ENCODE measurements around the gene SPTLC2. TPM values are rescaled to one million over a fixed set of nuclear protein-coding genes. Genes with fewer than 3 reads are reported as not detected.
"Not testable (repeated sequence)": the region's sequence is repeated elsewhere in the genome, so short reads cannot be mapped to it uniquely, and the experiment has no call there.

SPTLC2 gene
- total RNA-seq, 3 donors from 2014 or later (not counting 1 experiment from before 2014, with no cell fraction given) = 35.2 to 58.6 (median 50.4) TPM

DNA sequence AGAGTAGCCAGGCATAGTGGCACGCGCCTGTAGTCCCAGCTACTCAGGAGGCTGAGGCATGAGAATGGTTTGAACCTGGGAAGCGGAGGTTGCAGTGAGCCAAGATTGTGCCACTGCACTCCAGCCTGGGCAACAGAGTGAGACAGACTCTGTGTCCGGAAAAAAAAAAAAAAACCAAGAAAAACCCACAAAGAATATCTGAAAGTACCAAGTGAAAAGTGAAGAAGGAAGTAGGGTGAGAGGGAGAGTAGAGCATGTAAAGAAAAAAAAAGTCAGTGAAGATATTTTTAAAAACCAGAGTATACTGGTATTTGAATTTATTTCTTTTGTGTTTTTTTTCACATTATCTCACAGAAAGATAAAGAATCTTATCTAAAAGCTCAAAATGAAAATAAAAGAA is 74.5 kb downstream of the SPTLC2 start:
- DNase-seq (no peak), ATAC-seq (peak in 2 of 3 donors; percentile 26 to 50)
- no peaks in the 10 kb centered on the region for H3K9me3 ChIP-seq (ENCODE audit: control insufficient read depth, insufficient read depth, low read length)
- no peaks in the 10 kb centered on the region for H3K9me3 Mint-ChIP-seq
- H3K4me3 Mint-ChIP-seq = peak overlapping the region; percentile 59
- WGBS (ENCODE audit: insufficient coverage) = 72% methylated on average over 3 of the region's 4 CpGs
- intact Hi-C loops (cut with micrococcal nuclease) = no loop called here
- H3K4me3 ChIP-seq (ENCODE audit: low read length) = no peak overlapping the region
- no peaks in the 10 kb centered on the region for H3K27me3 ChIP-seq (ENCODE audit: control insufficient read depth, insufficient read depth, low read length)
- peaks cover 11% of the 10 kb centered on the region for H3K4me1 ChIP-seq (ENCODE audit: control insufficient read depth, insufficient read depth, low read length)
- no peaks in the 10 kb centered on the region for H3K27me3 Mint-ChIP-seq (ENCODE audit: low read depth in 2 of 2)
- TF ChIP-seq, protein P1, sequence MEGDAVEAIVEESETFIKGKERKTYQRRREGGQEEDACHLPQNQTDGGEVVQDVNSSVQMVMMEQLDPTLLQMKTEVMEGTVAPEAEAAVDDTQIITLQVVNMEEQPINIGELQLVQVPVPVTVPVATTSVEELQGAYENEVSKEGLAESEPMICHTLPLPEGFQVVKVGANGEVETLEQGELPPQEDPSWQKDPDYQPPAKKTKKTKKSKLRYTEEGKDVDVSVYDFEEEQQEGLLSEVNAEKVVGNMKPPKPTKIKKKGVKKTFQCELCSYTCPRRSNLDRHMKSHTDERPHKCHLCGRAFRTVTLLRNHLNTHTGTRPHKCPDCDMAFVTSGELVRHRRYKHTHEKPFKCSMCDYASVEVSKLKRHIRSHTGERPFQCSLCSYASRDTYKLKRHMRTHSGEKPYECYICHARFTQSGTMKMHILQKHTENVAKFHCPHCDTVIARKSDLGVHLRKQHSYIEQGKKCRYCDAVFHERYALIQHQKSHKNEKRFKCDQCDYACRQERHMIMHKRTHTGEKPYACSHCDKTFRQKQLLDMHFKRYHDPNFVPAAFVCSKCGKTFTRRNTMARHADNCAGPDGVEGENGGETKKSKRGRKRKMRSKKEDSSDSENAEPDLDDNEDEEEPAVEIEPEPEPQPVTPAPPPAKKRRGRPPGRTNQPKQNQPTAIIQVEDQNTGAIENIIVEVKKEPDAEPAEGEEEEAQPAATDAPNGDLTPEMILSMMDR (IDR thresholded peaks at IDR 0.05) = no peak
- peaks cover 6% of the 10 kb centered on the region for H3K36me3 Mint-ChIP-seq
- peak overlapping the region; percentile 45 to 69 for H3K27ac Mint-ChIP-seq
- peaks cover 5% of the 10 kb centered on the region for H3K36me3 ChIP-seq (ENCODE audit: control insufficient read depth, insufficient read depth, low read length)
- H3K4me1 Mint-ChIP-seq = peaks cover 17 to 28% of the 10 kb centered on the region in 2 donors
- H3K27ac ChIP-seq (ENCODE audit: low read length) = no peak overlapping the region

DNA sequence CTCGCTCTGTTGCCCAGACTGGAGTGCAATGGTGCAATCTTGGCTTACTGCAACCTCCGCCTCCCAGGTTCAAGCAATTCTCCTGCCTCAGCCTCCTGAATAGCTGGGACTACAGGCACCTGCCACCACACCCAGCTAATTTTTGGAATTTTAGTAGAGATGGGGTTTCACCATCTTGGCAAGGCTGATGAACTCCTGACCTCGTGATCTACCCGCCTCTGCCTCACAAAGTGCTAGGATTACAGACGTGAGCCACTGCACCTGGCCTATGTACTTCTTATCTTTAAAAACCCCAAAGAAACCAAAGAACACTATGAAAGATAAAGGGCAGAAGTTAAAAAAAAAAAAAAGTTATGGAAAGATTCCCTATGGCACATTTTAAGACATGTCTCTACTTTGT is 79.5 kb downstream of the SPTLC2 start:
- ATAC-seq; H3K27ac Mint-ChIP-seq; intact Hi-C loops (cut with micrococcal nuclease); H3K4me3 ChIP-seq (ENCODE audit: low read length); H3K27me3 Mint-ChIP-seq (ENCODE audit: low read depth in 2 of 2); H3K4me1 ChIP-seq (ENCODE audit: control insufficient read depth, insufficient read depth, low read length); H3K4me3 Mint-ChIP-seq; H3K27ac ChIP-seq (ENCODE audit: low read length); H3K9me3 Mint-ChIP-seq; H3K9me3 ChIP-seq (ENCODE audit: control insufficient read depth, insufficient read depth, low read length); H3K4me1 Mint-ChIP-seq; DNase-seq; H3K36me3 Mint-ChIP-seq; H3K27me3 ChIP-seq (ENCODE audit: control insufficient read depth, insufficient read depth, low read length): not testable (repeated sequence)
- peaks cover 12% of the 10 kb centered on the region for H3K36me3 ChIP-seq (ENCODE audit: control insufficient read depth, insufficient read depth, low read length)
- WGBS (ENCODE audit: insufficient coverage) = 88% methylated on average over 2 of the region's 5 CpGs

DNA sequence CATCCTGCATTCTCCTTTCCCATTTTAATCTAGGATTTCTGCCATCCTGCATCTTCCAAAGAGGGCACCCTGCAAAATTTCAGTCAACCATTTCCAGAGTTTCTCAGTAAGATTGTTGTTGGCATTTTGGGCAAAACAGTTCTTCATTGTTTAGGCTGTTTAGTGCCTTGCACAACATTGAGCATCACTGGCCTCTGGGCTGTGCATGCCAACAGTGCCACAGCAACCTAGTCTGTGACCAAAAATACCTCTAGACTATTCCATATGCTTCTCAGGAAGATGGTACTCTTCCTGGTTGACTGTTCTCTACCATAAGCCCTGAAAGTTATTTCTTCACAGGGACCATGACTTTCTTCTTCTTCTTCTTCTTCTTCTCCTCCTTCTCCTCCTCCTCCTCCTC is 85.4 kb downstream of the SPTLC2 start:
- intact Hi-C loops (cut with micrococcal nuclease) = no loop called here
- Histone ChIP-seq H3K36me3 (ENCODE audit: control insufficient read depth, insufficient read depth, low read length) (peaks cover 12% of the 10 kb centered on the region), H3K4me3 (ENCODE audit: low read length) (no peak overlapping the region), H3K4me1 (ENCODE audit: control insufficient read depth, insufficient read depth, low read length) (no peaks in the 10 kb centered on the region), H3K9me3 (ENCODE audit: control insufficient read depth, insufficient read depth, low read length) (no peaks in the 10 kb centered on the region), H3K27ac (ENCODE audit: low read length) (no peak overlapping the region), H3K27me3 (ENCODE audit: control insufficient read depth, insufficient read depth, low read length) (no peaks in the 10 kb centered on the region)
- Mint-ChIP-seq H3K9me3 (no peaks in the 10 kb centered on the region), H3K4me1 (peaks cover 11 to 13% of the 10 kb centered on the region in 2 donors), H3K27me3 (ENCODE audit: low read depth in 2 of 2) (no peaks in the 10 kb centered on the region), H3K36me3 (no peaks in the 10 kb centered on the region), H3K27ac (peak overlapping the region in 1 of 2 donors; percentile 23), H3K4me3 (no peak overlapping the region)
- ATAC-seq (no peak), DNase-seq (no peak)
- TF ChIP-seq, protein P1 (IDR thresholded peaks at IDR 0.05) = no peak

DNA sequence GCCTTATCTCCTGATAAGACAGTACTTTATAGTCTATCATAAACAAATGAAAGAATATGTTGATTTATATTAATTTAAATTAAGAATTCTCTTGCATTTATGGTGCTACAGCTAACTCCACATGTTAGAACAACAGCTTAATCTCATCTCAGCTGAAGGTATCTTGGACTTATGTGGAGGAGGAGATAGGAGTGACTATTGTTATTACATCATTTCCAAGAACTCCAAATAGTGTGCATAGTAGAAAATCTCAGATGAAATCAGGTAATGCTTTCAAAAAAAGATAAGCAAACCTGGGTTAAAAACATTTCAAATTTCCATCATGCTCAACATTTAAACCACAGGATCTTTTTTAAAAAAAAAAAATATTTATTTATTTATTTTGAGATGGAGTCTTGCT is 86.5 kb downstream of the SPTLC2 start:
- intact Hi-C loops (cut with micrococcal nuclease) = no loop called here
- Mint-ChIP-seq H3K4me1 (peaks cover 8 to 11% of the 10 kb centered on the region in 2 donors), H3K9me3 (no peaks in the 10 kb centered on the region), H3K4me3 (no peak overlapping the region), H3K27me3 (ENCODE audit: low read depth in 2 of 2) (no peaks in the 10 kb centered on the region), H3K27ac (no peak overlapping the region), H3K36me3 (no peaks in the 10 kb centered on the region)
- Histone ChIP-seq H3K9me3 (ENCODE audit: control insufficient read depth, insufficient read depth, low read length) (no peaks in the 10 kb centered on the region), H3K4me1 (ENCODE audit: control insufficient read depth, insufficient read depth, low read length) (no peaks in the 10 kb centered on the region), H3K4me3 (ENCODE audit: low read length) (no peak overlapping the region), H3K27ac (ENCODE audit: low read length) (no peak overlapping the region), H3K36me3 (ENCODE audit: control insufficient read depth, insufficient read depth, low read length) (peaks cover 6% of the 10 kb centered on the region), H3K27me3 (ENCODE audit: control insufficient read depth, insufficient read depth, low read length) (no peaks in the 10 kb centered on the region)
- TF ChIP-seq, protein P1 (IDR thresholded peaks at IDR 0.05) = no peak
- ATAC-seq (no peak), DNase-seq (no peak)
